ENCODE data around the gene EEF1AKMT3. TPM values are rescaled to one million over a fixed set of nuclear protein-coding genes. Genes with fewer than 3 reads are reported as not detected.

Gene EEF1AKMT3
- polyA plus RNA-seq, 1 donor (not counting 4 experiments of a cell fraction or from before 2014, with no cell fraction given): 7.7 TPM

DNA sequence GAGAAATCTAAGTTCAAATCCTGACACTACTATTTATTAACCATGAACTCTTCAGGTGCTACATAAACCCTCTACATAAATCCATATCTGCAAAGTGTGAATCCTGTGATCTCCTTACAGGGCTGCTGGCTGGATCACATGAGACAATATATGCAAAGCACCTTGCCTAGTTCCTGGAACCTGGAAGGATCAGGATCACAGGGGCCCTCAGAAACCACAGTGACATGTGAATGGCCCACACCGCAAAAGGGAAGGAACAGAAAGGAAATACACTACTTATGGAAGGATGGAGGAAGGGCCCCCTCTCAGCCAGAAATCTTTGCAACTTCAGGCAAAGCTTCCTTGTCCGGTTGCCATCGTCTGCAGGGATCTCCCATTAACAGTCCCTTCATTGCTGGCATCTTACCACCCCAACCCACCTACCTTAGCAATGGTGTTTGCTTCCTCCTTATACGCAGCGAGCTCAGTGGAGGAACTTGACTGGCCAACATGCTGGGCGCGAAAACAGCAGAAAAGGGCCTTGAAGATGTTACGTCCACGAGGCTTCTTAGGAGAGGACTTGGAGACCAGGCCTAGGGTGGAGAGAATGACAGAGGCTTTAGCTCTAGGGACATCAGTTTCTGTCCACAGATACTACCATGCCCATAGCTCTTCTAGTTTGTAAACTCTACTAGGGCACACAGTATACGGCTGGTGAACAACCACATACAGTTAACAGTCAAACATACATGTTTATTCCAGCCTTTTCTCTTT, 56.8 kb downstream of the EEF1AKMT3 start:
- Histone ChIP-seq H3K4me3 (ENCODE audit: control insufficient read depth in 2 of 3, extremely low read depth in 1 of 3, insufficient read depth in 2 of 3, low read depth in 1 of 3, low read length in 3 of 3) (no peak overlapping the region), H3K9me3 (ENCODE audit: control insufficient read depth, low read depth, low read length) (no peaks in the 10 kb centered on the region), H4K20me1 (ENCODE audit: control insufficient read depth, extremely low read depth, insufficient read depth, low read length) (peaks cover 20% of the 10 kb centered on the region), H3K9me1 (ENCODE audit: control insufficient read depth, extremely low read depth, insufficient read depth, low read length) (no peaks in the 10 kb centered on the region), H3K4me1 (ENCODE audit: control insufficient read depth, extremely low read depth, insufficient read depth, low read length) (peaks cover 6% of the 10 kb centered on the region), H3K27me3 (ENCODE audit: control insufficient read depth, extremely low read depth, insufficient read depth, low read length) (no peaks in the 10 kb centered on the region), H3K36me3 (ENCODE audit: control insufficient read depth in 2 of 2, extremely low read depth in 1 of 2, insufficient read depth in 2 of 2, low read length in 2 of 2) (peaks cover 34% of the 10 kb centered on the region in 2 experiments), H3K9ac (ENCODE audit: control insufficient read depth, extremely low read depth, insufficient read depth, low read length) (no peak overlapping the region), H2AFZ (ENCODE audit: control insufficient read depth, low read length) (no peak overlapping the region), H3K27ac (ENCODE audit: control insufficient read depth, insufficient read depth, low read length) (no peak overlapping the region), H3K79me2 (ENCODE audit: control insufficient read depth, insufficient read depth, low read length) (peaks cover 54% of the 10 kb centered on the region), H3K4me2 (ENCODE audit: control insufficient read depth, extremely low read depth, insufficient read depth, low read depth, low read length) (no peak overlapping the region)
- dilution Hi-C loops (cut with MboI; ENCODE audit: extremely low pct_ligation_motif_present, low sequenced_read_pairs): no loop called here
- TF ChIP-seq CTCF (optimal IDR thresholded peaks at IDR 0.05 in 1 of 3, IDR thresholded peaks at IDR 0.05 in 1 of 3, conservative IDR thresholded peaks at IDR 0.05 in 1 of 3; ENCODE audit: extremely low read depth in 1 of 3, insufficient read depth in 2 of 3, low read length in 3 of 3) (no peak), EZH2 (IDR thresholded peaks at IDR 0.05; ENCODE audit: low read length) (no peak)
- no peak for FAIRE-seq
- no peak for DNase-seq (ENCODE audit: low read depth, low spot score)

GRCh38 chr12:57830393-57830792, 58.0 kb downstream of the EEF1AKMT3 start:
- no peak for DNase-seq (ENCODE audit: low read depth, low spot score)
- Histone ChIP-seq H3K79me2 (ENCODE audit: control insufficient read depth, insufficient read depth, low read length) (peaks cover 66% of the 10 kb centered on the region), H3K4me3 (ENCODE audit: control insufficient read depth in 2 of 3, extremely low read depth in 1 of 3, insufficient read depth in 2 of 3, low read depth in 1 of 3, low read length in 3 of 3) (no peak overlapping the region), H3K9me3 (ENCODE audit: control insufficient read depth, low read depth, low read length) (no peaks in the 10 kb centered on the region), H3K9ac (ENCODE audit: control insufficient read depth, extremely low read depth, insufficient read depth, low read length) (no peak overlapping the region), H3K27ac (ENCODE audit: control insufficient read depth, insufficient read depth, low read length) (no peak overlapping the region), H4K20me1 (ENCODE audit: control insufficient read depth, extremely low read depth, insufficient read depth, low read length) (peaks cover 23% of the 10 kb centered on the region), H3K36me3 (ENCODE audit: control insufficient read depth in 2 of 2, extremely low read depth in 1 of 2, insufficient read depth in 2 of 2, low read length in 2 of 2) (peaks cover 23 to 27% of the 10 kb centered on the region in 2 experiments), H3K9me1 (ENCODE audit: control insufficient read depth, extremely low read depth, insufficient read depth, low read length) (peaks cover 2% of the 10 kb centered on the region), H3K4me2 (ENCODE audit: control insufficient read depth, extremely low read depth, insufficient read depth, low read depth, low read length) (no peak overlapping the region), H3K27me3 (ENCODE audit: control insufficient read depth, extremely low read depth, insufficient read depth, low read length) (no peaks in the 10 kb centered on the region), H2AFZ (ENCODE audit: control insufficient read depth, low read length) (no peak overlapping the region), H3K4me1 (ENCODE audit: control insufficient read depth, extremely low read depth, insufficient read depth, low read length) (peaks cover 6% of the 10 kb centered on the region)
- dilution Hi-C loops (cut with MboI; ENCODE audit: extremely low pct_ligation_motif_present, low sequenced_read_pairs): no loop called here
- TF ChIP-seq CTCF (optimal IDR thresholded peaks at IDR 0.05 in 1 of 3, IDR thresholded peaks at IDR 0.05 in 1 of 3, conservative IDR thresholded peaks at IDR 0.05 in 1 of 3; ENCODE audit: extremely low read depth in 1 of 3, insufficient read depth in 2 of 3, low read length in 3 of 3) (no peak), EZH2 (IDR thresholded peaks at IDR 0.05; ENCODE audit: low read length) (no peak)
- no peak for FAIRE-seq

Small RNA genes within 50 kb of the gene (small RNA-seq; reads per million reads assigned to genes)
- gene MIR26A2 (ENCODE audit: insufficient read length in 3 of 3, low read depth in 3 of 3, low replicate concordance in 1 of 3) (0.27 to 8.7 (median 5.8) reads per million in 3 experiments), gene RNU6-1083P (ENCODE audit: insufficient read length in 3 of 3, low read depth in 3 of 3, low replicate concordance in 1 of 3) (0 reads per million in 3 experiments)

Other genes with a start within 250 kb of the EEF1AKMT3 start
- gene MBD6, start 249.8 kb upstream of the EEF1AKMT3 start, polyA plus RNA-seq: 1.8 to 5.4 TPM (median 2.2 TPM) in 3 replicates
- 109 to 158 TPM (median 132 TPM) in 3 replicates for gene DCTN2, start 225.4 kb upstream of the EEF1AKMT3 start, polyA plus RNA-seq
- 0.01 to 0.10 TPM (median 0.05 TPM) in 3 replicates for gene KIF5A, start 222.6 kb upstream of the EEF1AKMT3 start, polyA plus RNA-seq
- 73.5 to 109 TPM (median 93.6 TPM) in 3 replicates for gene PIP4K2C, start 181.4 kb upstream of the EEF1AKMT3 start, polyA plus RNA-seq
- gene DTX3, start 167.8 kb upstream of the EEF1AKMT3 start, polyA plus RNA-seq: 2.6 to 5.4 TPM (median 3.5 TPM) in 3 replicates
- 0.12 to 0.26 TPM (median 0.26 TPM) in 3 replicates for gene ARHGEF25, start 161.2 kb upstream of the EEF1AKMT3 start, polyA plus RNA-seq
- 0.08 to 0.37 TPM (median 0.08 TPM) in 3 replicates for gene B4GALNT1, start 139.4 kb upstream of the EEF1AKMT3 start, polyA plus RNA-seq
- 82.2 to 96.9 TPM (median 95.1 TPM) in 3 replicates for gene OS9, start 78.5 kb upstream of the EEF1AKMT3 start, polyA plus RNA-seq
- 0.13 to 0.18 TPM (median 0.15 TPM) in 3 replicates for gene AGAP2, start 33.9 kb upstream of the EEF1AKMT3 start, polyA plus RNA-seq
- 37.4 to 47.7 TPM (median 40.6 TPM) in 3 replicates for gene TSPAN31, start 27.6 kb upstream of the EEF1AKMT3 start, polyA plus RNA-seq
- gene CDK4, start 20.3 kb upstream of the EEF1AKMT3 start, polyA plus RNA-seq: 146 to 176 TPM (median 153 TPM) in 3 replicates
- 10.9 to 17.0 TPM (median 12.4 TPM) in 3 replicates for gene MARCHF9, start 17.5 kb upstream of the EEF1AKMT3 start, polyA plus RNA-seq
- gene CYP27B1, start 5.5 kb upstream of the EEF1AKMT3 start, polyA plus RNA-seq: 19.0 to 40.5 TPM (median 33.6 TPM) in 3 replicates
- gene METTL1, start 509 bp upstream of the EEF1AKMT3 start, polyA plus RNA-seq: 24.3 to 25.5 TPM (median 24.5 TPM) in 3 replicates
- gene TSFM, start 10.2 kb downstream of the EEF1AKMT3 start, polyA plus RNA-seq: 20.4 to 30.5 TPM (median 21.0 TPM) in 3 replicates
- 0.27 to 1.3 TPM (median 1.3 TPM) in 3 replicates for gene AVIL, start 46.1 kb downstream of the EEF1AKMT3 start, polyA plus RNA-seq
- 39.0 to 75.0 TPM (median 54.6 TPM) in 3 replicates for gene CTDSP2, start 74.1 kb downstream of the EEF1AKMT3 start, polyA plus RNA-seq
- 8.3 to 12.2 TPM (median 8.7 TPM) in 3 replicates for gene ATP23, start 169.0 kb downstream of the EEF1AKMT3 start, polyA plus RNA-seq